ENCODE data around the gene C1orf53.
"Not testable (repeated sequence)": the region's sequence is repeated elsewhere in the genome, so short reads cannot be mapped to it uniquely, and the experiment has no call there.

The C1orf53 gene

DNA sequence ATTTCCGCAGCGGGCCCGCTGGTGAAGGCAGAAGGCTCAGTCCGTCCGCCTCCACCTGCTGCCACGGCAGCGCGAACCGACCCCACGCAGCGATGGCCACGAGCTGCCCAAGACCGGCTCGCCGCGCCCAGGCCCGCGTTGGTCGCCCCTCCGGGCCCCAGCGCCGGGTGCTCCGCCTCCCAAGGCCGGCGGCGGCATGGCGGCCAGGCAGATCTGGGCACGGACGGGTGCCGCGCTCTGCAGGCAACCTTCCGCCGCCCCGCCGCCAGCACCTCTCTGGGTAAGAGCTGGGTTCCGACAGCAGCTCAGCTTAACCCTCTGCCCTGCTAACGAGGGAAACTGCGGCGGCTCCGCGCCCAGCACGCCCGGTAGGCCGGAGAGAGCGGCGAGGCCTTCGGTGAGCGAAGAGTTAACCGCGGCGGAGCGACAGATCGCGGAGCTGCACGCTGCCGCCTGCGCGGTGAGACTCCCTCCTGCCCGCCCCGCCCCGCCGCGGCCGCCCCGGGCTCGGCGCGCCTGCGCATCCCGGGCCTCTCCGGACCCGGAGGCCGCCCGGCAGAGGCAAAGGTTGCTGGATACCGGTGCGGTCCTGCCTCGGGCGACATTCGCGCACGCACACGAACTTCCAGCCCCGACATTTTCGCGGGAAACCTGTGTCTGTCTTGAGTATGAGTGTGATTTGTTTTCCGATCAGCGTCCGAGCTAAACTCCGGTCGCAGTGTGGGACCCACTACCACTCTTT is at the start of gene C1orf53:
TSS of gene C1orf53 (plus strand) at position 177 of the 742 bp plus-strand sequence. CDS start at position 197, 20 bp downstream.
- DNase-seq: peak; percentile 45 to 92 (median 85)

DNA sequence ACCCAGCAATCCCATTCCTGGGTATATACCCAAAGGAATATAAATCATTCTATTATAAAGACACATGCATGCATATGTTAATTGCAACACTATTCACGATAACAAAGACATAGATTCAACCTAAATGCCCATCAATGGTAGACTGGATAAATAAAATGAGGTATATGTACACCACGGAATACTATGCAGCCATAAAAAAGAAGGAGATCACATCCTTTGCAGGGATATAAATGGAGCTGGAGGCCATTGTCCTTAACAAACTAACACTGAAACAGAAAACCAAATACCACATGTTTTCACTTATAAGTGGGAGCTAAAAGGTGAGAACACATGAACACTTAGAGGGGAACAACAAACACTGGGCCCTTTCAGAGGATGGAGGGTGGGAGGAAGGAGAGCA is 46.7 kb upstream of the C1orf53 start:
- DNase-seq: not testable (repeated sequence)

DNA sequence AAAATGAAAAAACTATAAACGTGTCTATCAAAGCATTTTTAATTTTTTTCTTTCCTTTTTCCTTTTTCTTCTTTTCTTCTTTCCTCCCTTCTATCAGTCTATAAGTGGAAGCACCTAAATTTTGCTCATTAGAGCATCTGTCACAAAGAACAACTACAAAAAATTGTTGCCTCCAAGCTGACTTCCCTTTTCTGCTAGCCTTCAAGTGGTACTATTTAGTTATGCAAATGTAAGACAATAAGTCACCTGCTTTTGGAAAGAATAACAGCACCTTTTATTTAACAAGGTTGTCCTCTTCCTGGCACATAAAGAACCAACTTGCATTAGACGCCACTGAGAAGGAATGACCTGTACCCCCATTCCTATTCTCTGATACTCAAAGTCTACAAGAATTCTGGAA is 45.0 kb upstream of the C1orf53 start:
- no peak for DNase-seq

DNA sequence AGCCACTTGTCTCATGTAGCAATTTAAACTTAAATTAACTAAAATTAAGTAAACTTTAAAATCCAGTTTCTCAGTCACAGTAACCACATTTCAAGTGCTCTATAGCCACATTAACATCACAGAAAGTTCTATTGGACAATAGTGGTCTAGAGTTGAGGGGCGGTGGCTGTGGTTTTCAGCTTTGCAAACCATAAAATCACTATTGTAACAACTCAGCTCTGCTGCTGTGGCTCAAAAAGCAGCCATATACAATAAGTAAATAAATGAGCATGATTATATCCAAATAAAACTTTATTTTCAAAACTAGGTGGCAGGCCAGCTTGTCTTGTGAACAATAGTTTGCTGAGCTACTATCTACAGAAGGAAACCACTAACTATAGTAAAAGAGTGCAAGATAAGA is 43.4 kb upstream of the C1orf53 start:
- DNase-seq: no peak

DNA sequence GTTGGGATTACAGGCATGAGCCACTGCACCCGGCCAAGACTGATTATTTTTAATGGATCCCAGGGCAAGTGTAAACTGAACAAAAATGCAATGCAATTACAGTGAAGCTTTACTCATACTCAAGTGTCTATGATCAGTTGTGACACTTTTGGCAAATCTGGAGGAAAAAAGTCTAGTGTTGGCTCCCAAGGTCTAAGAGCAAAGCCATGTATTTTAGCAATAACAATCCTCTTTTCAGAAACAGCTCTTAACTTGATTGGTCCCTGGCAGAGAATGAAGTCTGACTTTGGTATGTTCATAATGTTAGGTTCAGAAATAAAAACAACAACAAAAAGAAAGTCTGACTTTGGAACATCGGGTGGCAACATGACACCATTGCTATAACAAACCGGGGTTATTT is 40.2 kb upstream of the C1orf53 start:
- no peak for DNase-seq

DNA sequence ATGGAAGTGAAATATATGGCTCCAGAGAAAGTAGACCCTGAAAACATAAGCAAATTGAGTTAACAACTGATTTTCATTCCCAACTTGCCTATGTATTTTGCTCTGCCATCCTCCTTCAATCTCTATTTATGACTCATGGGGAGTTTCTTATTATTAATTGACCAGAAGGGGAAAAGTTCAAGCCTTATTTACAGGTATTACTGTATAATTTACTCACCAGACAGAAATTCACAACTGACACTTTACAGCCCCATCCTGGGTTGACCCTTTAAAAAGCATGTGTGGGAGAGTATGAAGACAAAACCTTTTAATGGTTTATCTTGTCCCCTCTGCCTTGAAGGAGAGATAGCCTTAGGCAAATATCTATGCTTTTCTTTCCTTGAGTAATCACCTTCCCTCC is 39.8 kb upstream of the C1orf53 start:
- no peak for DNase-seq

DNA sequence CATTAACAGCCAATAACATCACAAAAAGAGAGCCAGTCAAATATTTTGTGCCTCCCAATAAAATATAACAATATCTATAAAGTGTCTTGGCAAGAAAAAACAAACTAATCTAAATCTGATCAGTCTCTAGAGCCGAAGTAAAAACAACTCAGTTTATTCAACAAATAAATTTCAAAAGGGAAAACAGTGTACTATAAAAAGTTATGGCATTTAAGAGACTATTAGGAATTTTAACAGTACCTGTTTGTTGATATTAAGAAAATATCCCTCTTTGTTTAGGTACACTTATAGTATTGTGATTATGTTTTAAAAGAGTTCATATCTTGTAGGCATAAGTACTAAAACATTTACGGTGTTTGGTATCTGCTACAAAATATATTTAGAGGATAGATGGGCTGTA is 36.6 kb upstream of the C1orf53 start:
- no peak for DNase-seq

DNA sequence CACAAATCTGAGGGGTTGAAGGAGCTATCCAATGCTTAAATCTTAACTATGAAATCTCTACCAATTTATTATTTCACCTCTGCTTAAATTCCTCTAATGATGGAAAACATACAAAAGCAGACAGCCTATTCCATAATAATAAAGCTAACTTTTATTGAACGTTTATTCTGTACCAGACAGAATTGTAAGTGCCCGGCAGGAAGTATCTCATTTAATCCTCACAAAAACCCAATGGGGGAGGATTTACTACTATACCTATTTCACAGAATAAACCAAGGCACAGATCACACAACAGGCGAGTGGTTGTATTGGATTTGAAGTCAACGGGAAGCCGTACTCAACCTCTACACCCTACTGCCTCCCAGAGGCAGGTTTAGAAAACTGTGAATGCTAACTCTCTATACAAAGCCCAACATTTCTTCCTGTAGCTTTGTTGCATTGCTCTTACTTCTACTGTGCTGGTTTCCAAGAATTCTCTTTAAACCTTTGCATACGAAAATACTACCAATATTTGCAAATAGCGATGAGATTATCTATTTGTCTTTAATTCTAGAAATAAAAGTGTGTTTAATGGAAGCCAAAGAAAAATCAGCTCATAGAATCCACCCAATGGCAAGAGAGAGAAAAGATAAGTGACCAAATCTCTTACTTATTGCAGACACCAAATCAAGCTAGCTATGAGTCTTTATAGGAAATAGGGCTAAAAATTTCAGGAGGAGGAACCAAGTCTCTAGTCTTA is 33.5 kb upstream of the C1orf53 start:
- peak in 1 of 51 donors; percentile 1 for DNase-seq

DNA sequence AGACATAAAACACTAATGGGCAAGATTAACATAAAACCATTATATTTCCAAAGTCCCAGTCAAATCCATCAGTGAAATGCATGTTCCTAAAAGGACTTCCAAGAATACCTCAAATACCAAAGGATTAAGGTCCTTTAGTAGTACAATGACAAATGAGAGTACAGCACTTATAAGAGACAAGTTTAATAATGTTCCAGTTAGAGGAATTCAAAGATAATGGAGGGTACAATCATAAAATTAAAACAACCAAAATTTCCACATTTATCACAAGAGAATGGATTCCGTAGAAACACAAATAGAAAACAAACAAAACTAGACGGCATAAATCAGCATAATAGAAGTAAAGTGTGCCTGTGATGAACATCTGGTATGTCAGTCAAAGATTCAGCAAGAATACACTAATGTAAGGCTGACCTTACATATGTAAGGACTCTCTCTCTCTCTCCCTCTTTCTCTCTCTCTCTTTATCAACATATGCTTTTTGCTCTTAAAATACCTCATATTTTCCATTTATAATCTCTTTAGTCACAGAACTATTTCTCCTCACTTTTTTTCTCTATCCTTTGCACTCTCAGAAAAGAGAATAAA is 32.8 kb upstream of the C1orf53 start:
- DNase-seq: no peak

DNA sequence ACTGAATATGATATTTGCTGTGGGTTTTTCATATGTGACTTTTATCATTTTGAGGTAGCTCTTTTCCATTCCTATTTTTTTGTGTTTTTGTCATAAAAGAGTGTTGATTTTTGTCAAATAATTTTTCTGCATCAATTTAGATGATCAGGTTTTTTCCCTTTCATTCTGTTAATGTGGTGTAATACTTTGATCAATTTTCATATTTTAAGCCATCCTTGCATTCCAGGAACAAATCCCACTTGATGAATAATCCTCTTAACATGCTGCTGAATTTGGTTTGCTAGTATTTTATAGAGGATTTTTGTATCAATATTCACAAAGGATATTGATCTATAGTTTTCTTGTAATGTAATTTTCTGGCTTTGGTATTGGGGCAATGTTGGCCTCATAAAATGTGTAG is 25.5 kb upstream of the C1orf53 start:
- DNase-seq: no peak

DNA sequence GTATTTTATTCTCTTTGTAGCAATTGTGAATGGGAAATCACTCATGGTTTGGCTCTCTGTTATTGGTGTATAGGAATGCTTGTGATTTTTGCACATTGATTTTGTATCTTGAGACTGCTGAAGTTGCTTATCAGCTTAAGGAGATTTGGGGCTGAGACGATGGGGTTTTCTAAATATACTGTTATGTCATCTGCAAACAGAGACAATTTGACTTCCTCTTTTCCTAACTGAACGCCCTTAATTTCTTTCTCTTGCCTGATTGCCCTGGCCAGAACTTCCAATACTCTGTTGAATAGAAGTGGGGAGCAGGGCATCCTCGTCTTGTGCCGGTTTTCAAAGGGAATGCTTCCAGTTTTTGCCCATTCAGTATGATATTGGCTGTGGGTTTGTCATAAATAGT is 22.0 kb upstream of the C1orf53 start:
- not testable (repeated sequence) for DNase-seq

DNA sequence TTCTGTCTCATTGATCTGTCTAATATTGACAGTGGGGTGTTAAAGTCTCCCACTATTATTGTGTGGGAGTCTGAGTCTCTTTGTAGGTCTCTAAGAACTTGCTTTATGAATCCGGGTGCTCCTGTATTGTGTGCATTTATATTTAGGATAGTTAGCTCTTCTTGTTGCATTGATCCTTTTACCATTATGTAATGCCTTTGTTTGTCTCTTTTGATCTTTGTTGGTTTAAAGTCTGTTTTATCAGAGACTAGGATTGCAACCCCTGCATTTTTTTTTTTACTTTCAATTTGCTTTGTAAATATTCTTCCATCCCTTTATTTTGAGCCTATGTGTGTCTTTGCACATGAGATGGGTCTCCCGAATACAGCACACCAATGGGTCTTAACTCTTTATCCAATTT is 20.2 kb upstream of the C1orf53 start:
- not testable (repeated sequence) for DNase-seq

DNA sequence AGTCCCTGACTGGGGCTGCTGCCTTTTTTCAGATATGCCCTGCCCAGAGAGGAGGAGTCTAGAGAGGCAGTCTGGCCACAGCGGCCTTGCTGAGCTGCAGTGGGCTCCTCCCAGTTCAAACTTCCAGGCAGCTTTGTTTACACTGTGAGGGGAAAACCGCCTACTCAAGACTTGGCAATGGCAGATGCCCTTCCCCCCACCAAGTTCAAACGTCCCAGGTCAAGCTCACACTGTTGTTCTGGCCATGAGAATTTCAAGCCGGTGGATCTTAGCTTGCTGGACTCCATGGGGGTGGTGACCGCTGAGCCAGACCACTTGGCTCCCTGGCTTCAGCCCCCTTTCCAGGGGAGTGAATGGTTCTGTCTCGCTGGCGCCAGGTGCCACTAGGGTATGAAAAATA is 18.3 kb upstream of the C1orf53 start:
- DNase-seq: no peak

DNA sequence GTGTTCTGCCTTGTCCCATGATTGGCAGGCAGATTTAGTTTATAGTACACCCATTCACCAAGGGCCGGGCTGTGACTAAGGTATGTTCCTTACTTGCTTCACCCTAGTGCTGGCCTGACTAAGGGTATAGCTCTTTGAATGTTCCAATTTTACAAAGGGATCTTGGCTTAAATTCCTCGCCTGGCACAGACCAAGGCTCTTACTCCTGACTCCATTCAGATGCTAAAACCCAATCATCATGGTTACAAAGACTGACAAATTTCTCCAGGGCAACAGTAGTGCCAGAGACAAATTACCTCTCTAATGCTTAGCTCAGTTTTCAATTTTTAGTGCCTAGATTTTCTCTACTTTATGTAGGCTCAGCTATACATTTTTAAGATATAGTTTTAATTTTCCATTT is 11.5 kb upstream of the C1orf53 start:
- DNase-seq: peak in 1 of 51 donors; percentile 4

DNA sequence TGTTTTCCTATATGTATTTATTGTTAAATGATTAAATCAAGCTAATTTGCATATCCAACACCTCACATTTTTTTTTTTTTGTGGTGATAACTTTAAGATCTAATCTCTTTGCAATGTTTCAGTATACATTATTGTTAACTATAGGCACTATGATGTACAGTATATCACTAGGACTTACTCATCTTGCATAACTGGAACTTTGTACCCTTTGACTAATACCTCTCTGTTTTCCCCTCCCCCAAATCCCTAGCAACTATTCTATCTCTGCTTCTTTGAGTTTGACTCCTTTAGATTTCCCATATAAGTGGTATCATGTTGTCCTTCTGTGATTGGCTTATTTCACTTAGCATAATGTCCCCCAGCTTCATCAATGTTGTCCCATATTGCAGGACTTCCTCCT is 9.7 kb upstream of the C1orf53 start:
- no peak for DNase-seq

DNA sequence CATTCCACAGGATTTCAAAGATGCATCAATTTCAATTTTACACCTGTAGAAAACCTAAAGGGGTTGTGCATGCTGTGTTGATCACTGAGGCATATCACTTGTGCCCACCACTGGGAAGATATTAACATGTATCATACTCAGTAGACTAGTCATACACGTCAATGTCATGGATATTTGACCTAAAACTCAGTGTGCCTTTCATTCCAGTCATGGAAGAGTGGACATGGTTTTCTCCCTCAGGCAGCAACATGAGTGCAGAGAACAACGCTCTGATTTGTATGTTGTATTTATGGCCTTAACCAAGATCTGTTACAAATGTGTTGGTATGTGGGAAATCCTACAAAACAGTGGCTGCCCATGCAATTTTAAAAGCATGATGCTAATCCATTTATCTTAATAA is 6.1 kb upstream of the C1orf53 start:
- DNase-seq: no peak

DNA sequence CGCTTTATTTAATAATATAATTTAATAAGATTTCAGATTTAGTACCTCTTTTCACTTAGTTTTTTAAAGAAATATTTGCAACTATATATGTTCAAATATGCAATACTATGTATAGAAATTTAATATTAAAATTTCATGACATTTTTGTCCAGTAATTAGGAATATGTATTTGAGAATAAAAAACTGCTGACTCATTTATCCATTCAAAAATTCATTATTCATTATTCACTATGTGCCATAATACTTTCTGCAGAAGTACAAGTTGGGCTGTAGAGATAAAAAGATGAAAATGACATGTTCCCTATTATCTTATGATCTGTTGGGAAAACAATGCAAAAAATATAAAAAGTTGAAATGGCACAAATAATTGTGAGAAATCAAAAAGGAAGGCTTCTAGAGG is 3.4 kb upstream of the C1orf53 start:
- DNase-seq: no peak

DNA sequence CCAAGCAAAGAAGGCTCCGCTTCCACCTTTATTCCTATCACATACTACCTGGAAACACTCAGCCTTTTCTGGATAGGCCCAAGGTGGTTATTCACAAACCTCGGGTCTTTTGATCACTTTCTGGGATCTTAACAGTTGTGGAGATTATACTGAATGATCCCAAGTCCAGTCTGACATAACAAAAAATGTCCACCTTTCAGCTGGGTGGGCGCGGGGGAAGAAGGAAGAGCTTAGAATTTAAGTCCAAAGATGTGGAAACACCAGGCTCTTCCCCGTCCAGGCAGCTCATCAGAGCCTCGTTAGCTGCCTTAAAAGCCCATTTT is 338 bp upstream of the C1orf53 start:
- peak in 1 of 51 donors; percentile 72 for DNase-seq

DNA sequence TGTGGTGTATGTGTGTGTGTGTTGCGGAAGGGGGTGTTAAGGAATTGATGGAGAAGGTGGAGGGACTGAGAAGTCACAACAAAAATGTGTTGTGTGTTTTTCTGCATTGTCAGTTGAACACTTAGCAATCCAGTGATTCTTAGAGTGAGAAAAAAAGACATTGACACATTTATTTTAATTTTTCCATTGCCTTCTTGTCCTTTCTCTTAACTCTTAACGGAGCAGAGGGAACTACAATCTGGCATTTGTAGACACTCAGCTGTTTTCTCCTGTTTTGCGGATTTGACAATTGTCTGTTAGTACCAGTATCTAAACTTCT is 725 bp downstream of the C1orf53 start:
- DNase-seq: peak in 1 of 51 donors; percentile 55

DNA sequence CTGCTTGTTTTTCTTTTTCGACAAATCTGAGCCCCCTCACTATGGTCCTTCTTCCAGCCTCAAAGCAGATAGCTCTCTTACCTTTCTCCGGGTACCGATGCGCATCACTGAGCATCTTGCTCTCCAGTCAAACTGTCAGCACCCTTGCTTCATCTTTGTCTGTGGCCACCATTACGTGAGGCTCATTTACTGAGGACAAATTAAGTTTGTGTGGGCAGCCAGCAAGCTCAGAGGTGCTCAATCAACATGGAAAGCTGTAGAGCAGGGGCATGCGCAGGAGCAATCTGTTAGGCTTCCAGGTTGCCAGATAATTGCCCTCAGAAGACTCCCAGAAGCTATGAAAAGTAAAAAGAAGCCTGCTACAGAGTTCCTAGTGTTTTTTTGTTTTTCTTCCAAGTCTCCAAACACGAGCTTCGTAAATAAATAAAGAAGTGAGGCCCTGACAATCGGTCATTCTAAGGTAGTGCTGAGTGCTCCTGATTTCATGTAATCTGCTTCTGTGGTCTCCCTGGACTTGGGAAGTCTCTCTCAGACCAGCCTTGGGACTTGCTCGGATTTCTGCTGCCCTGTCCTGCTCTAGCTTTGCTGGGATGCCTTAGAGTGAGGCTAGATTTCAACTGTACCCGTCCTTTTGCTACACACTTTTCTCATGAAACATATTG is 1.8 kb downstream of the C1orf53 start:
- DNase-seq: no peak

DNA sequence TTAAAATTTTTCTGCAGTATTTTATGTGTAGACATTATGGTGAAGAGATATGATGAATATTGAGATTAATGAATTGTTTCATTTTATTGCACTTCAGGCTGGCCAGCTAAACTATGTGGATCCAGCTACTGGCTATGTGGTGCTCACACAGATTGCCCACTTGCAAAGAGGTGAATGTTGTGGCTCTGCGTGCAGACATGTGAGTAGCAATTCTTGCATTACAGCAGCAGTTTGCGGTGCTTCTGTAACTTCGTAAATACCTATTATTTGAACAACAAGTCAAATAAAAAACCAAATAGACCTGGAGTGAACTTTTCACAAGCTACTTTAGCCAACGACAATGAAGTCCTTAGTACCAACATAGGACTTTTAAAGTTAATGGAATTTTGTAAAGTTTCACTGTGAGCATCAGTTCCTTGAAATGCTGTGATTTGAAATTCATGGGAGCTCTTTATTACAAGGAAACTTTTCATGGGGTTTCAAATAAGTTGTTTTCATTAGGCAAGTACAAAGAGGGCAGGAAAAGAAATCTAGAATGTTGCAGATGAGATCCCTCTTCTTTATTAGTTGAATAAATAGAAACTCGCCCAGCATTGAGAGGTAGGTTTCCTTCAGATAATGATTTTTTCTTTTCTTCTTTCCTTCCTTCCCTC is 3.4 kb downstream of the C1orf53 start:
- no peak for DNase-seq

Measured in hypothalamus (tissue), 51 donors.